Activated CD4-positive, CD25-positive, alpha-beta regulatory T cell treated with anti-CD3 and anti-CD28 coated beads, Interleukin-2, amount 50 U/mL, for 16 hours (primary cell): ENCODE data around the gene PDLIM4.

Experiments used
- DNase-seq: peaks from one replicate; pipeline ENCODE4 v3.0.0-alpha.2; 2020; ENCODE audit warnings: low read depth, low spot score

Gene PDLIM4

GRCh38 chr5:132267166-132267739 is 9.8 kb downstream of the PDLIM4 start:
- no peak for DNase-seq

DNA sequence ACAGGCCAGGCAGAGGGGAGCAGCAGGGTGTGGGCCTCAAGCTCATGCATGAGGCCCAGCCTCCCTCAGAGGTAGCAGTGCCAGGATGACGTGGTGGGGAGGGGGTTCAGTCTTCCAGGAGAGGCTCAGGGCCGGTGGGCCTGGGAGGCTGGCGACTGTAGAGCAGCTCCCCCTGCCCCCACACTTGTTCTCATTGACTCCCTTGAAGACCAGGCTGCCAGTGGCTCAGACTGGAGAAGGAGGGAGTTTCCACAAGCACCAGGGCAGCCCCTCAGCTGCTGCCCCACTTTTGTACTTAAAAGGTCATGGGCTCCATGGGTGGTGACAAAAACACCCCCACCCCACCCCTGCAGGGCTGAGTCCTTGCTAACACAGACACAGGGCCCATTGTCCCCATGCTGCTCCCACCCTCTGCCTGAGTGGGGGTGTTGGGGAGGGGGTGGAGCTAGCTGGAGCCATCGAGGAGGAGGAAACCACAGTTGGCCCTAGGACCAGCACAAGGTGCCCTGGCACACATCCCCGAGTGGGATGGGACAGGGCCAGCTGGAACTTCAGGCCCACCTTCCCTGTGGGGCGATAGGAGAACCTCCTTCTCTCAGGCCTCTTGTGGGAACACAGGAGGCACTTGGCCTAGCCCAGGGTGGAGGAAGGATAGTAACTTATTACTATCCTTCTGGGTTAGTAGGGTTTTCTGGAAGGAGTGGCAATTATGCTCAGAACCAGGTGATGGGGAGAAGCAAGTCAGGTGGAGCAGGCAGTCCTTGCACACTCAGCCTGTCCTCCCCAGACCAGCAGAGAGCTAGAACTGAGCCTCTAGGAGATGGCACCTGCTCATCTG is 10.7 kb downstream of the PDLIM4 start:
- DNase-seq, result no peak

DNA sequence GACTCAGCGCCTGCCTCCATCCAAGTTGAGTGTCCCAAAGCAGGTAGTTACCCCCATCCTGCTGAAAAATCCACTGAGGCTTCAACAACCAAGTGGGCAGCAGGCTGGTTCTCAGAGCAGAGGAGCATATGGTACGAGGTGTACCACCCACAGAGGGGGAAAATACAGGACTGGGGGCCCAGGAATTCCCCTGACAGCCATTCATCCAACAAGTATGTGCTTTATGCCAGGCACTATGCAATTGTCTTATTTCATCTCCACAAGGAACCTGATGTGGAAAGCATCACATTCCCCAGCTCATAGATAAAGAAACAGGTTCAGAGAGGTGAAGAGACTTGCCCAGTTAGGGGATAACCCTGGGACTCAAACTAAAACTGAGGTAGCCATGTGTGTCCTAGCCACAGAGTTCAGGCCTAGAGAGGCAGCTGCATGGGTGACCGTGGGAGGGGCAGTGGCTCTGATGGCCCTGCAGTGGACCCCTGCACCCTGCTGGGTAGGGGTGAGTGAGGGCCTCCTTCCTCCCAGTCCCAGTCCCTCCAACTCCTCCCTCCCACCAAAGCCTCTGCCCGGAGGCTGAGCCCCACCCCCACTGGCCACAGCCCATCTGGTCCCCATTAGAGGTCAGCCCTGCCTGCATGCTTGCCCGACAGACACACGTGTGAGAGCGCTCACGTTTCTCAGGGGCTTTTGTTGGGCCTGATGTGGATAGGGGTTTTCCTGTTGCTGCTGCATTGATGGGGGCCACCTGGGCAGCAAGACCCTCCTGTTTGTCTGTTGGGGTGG is 11.5 kb downstream of the PDLIM4 start:
- DNase-seq, result no peak

DNA sequence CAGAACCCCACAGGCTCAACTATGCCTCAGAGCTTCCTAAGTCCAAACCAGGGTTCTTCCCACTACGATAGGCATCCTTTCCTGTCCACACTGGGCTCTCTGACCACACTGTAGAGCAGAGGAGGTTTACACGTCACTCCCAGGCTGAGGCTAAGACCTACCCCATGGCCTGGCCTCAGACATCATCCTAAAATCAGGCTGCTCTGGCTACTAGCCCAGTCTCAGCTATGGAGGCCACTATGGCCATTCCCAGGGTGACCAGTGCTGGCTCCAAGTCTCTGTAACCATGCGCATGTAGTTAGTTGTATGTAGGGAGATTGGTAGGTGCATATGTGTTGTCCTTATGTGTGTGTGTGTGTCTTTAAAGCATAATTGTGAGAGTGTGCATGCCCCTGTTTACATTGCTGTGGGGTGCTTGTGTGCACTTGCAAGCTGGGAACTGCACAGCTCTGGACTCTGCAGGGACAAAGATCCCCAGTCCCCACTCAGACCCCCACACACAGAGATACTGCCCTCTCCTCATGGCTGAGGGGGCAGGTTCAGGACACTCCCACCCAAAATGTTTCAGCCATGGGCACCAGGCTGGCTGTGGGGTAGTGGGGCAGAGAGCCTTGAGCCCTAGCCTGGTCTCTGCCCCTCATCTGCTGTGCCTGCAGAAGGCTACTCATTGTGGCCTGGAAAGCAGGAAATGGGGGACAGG is 12.3 kb downstream of the PDLIM4 start:
- DNase-seq, result no peak

GRCh38 chr5:132270335-132270665 is 12.8 kb downstream of the PDLIM4 start:
- no peak for DNase-seq

DNA sequence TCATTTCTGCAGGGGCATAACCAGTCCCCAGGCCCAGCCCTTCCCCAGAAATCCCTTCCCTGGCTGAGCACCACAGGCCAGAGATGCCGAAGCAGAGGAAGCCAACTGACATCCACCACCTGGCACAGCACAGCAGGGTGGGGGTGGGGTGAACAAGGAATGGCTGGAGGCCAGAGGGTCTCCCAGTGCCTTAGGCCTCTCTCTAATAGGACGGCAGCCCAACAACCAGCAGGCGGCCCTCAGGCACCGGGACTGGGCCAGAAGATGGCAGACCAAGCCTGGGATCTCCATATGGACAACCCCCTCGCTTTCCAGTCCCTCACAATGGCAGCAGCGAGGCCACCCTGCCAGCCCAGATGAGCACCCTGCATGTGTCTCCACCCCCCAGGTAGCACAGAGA is 13.2 kb downstream of the PDLIM4 start:
- DNase-seq, result no peak

DNA sequence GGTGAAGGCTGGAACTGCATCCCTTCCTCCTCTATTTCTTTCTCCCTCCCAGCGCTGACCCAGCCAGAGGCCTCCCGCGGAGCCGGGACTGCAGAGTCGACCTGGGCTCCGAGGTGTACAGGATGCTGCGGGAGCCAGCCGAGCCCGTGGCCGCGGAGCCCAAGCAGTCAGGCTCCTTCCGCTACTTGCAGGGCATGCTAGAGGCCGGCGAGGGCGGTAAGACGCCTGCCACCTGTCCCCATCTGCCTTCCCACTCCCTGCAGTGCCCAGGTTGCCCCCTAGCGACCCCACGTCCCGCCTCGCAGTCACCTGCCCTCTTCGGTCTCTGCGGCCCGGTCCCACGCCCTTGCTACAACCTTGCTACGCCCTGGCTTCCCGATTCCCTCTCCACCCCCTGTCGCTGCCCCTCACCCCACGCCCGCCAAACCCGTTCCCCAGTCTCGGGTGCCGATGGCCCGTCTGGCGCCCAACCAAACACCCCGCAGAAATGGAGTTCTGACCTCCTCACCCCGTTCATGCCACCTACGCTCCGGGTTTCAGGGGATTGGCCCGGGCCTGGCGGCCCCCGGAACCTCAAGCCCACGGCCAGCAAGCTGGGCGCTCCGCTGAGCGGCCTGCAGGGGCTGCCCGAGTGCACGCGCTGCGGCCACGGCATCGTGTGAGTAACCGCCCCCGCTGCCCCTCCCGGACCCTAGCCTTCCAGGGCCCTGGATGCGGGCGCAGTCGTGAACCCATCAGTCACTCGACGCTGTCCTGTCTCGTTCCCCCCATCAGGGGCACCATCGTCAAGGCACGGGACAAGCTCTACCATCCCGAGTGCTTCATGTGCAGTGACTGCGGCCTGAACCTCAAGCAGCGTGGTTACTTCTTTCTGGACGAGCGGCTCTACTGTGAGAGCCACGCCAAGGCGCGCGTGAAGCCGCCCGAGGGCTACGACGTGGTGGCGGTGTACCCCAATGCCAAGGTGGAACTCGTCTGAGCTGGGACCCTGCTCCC is 14.1 kb downstream of the PDLIM4 start:
- no peak for DNase-seq

GRCh38 chr5:132272311-132273210 is 15.1 kb downstream of the PDLIM4 start:
- peak; percentile 45 for DNase-seq

DNA sequence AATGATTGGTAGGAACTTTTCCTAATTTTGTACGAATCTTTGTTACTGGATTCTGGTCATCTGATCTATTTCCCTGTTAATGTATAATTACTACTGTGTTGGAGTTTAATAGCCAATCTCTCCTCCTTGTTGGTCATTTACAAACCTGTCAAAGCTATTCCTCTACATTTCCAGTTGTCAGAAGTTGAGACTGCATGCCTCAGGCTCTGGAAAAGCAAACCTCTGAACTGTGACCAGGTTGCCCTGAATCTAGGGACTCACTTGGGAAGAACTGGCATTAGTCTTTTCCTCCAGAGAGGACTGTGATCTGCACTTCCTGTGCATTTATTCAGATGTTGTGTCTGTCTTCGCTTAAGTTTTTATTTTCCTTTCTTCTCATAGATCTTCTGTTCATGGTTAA is 16.1 kb downstream of the PDLIM4 start:
- DNase-seq, result no peak

DNA sequence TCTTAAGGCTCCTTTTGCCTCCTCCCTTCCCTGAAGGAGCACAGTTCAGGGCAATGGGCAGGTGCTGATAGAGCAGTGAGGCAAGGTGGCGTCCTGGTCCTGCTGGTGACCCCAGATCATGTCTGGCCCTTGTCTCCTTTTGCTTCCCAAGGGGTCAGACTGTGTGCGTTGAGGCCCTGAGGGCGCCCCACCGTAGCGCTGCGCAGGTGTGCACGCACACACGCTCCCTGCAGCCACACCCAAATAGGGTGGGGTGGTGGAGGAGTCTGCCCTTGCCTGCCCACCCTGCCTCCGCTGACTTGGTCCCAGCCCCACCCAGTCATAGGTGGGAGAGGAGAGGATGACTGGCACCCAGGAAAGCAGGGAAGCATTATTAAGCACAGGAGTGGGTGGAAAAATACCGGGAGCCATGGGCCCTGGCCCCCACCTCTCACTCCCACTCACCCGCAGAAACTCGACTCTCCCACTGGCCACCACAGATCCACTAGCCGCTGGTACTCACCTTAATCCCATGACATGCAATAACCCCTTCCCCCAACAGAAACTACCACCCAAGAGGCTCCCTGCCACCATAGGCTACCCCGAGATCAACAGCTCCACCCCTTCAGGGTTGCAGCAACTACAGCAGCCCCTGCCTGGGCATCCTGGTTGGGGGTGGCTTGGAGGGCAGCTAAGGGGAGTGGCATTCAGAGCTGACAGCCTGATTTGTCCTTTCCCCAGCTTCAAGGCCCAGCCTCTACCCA is 16.7 kb downstream of the PDLIM4 start:
- DNase-seq, result no peak

- DNase-seq, result no peak
Measured at GRCh38 chr5:132275367-132276220, 18.1 kb downstream of the PDLIM4 start.

DNA sequence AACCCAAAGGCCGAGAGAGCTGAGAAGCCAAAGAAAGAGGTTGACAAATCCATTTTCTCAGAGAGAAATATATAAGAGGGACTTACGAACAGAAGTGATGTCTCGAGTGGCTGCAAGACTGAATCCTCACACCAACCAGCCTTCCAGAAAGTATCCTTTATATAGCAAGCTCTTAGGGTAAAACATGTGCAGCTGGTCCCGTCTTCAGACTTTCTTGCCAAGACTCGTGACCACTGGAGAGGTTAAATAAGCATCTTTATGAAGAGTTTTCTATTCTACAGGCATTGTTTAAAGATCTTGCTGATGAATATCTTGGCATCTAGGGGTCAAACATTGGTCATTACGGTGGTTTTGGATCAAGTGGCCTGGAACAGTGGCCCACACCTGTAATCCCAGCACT is 19.8 kb downstream of the PDLIM4 start:
- DNase-seq, result no peak

- DNase-seq, result no peak
Measured at GRCh38 chr5:132277971-132278853, 20.7 kb downstream of the PDLIM4 start.

GRCh38 chr5:132279801-132280200 is 22.3 kb downstream of the PDLIM4 start:
- DNase-seq, result no peak

GRCh38 chr5:132280371-132281240 is 23.1 kb downstream of the PDLIM4 start:
- no peak for DNase-seq
